Left renal cortex interstitium (tissue), 4 donors: ENCODE measurements around the gene EFS. TPM values are rescaled to one million over a fixed set of nuclear protein-coding genes. Genes with fewer than 3 reads are reported as not detected.
A peak's percentile ranks its signal among the peaks of the same experiment; 100 is the strongest.

Experiments used
- DNase-seq, 4 donors: peaks; one replicate each; pipeline ENCODE4 v3.0.0-alpha.2; 2013; ENCODE audit warnings: low read depth in 4 of 4, low spot score in 2 of 4, missing footprints in 1 of 4
- polyA plus RNA-seq, 4 donors: library from polyadenylated mRNA; unstranded; fragments of 120-200 nt; gene quantifications; one replicate each; pipeline ENCODE4 v1.2.1, GENCODE V29; 2013; ENCODE audit not compliant: insufficient read length in 4 of 4

Gene EFS
- polyA plus RNA-seq, 4 donors, result 30.5 to 56.8 (median 48.6) TPM

- DNase-seq, result no peak
Observed at GRCh38 chr14:23359722-23360447, 5.1 kb downstream of the EFS start.

GRCh38 chr14:23359167-23359626, 5.8 kb downstream of the EFS start:
- DNase-seq, result no peak

GRCh38 chr14:23358553-23359166, 6.3 kb downstream of the EFS start:
- DNase-seq, result no peak

GRCh38 chr14:23358042-23358441, 6.9 kb downstream of the EFS start:
- no peak for DNase-seq

- no peak for DNase-seq
Observed at GRCh38 chr14:23357261-23357660, 7.7 kb downstream of the EFS start.

GRCh38 chr14:23356662-23357061, 8.3 kb downstream of the EFS start:
- DNase-seq, result no peak

- DNase-seq, result no peak
Observed at GRCh38 chr14:23355871-23356435, 9.0 kb downstream of the EFS start.

- no peak for DNase-seq
Observed at GRCh38 chr14:23354990-23355389, 10.0 kb downstream of the EFS start.

GRCh38 chr14:23353433-23353780, 11.6 kb downstream of the EFS start:
- DNase-seq, result no peak

- DNase-seq, result peak; percentile 67 to 87 (median 73)
Observed at GRCh38 chr14:23352506-23353432, 12.2 kb downstream of the EFS start, which contains the start of gene SLC22A17. Gene SLC22A17 (minus strand): TSS chr14:23352887.

GRCh38 chr14:23351681-23352505, 13.1 kb downstream of the EFS start:
- peak in 2 of 4 donors; percentile 8 to 18 for DNase-seq

- DNase-seq, result no peak
Observed at GRCh38 chr14:23349156-23349845, 15.7 kb downstream of the EFS start.

- DNase-seq, result no peak
Observed at GRCh38 chr14:23348297-23348655, 16.7 kb downstream of the EFS start.

GRCh38 chr14:23347406-23348296, 17.3 kb downstream of the EFS start:
- no peak for DNase-seq

GRCh38 chr14:23346693-23347405, 18.1 kb downstream of the EFS start:
- DNase-seq, result no peak

- DNase-seq, result no peak
Observed at GRCh38 chr14:23345987-23346692, 18.8 kb downstream of the EFS start.

- no peak for DNase-seq
Observed at GRCh38 chr14:23344481-23344880, 20.5 kb downstream of the EFS start.
